Neuronal stem cell (in vitro differentiated cells): ENCODE data around the gene GRIK4.

Source experiments
- DNase-seq: peaks from one replicate; pipeline ENCODE4 v3.0.0-alpha.2; 2013; ENCODE audit warnings: low spot score
- H2AFZ ChIP-seq: one replicate; pipeline ENCODE4 v1.6.1; 2013; ENCODE audit warnings: mild to moderate bottlenecking, low read length, inconsistent platforms
- H2AK5ac ChIP-seq: 2 replicates; pipeline ENCODE4 v1.6.1; 2013; ENCODE audit warnings: low read depth, mild to moderate bottlenecking, inconsistent platforms, low read length, moderate library complexity, mixed read lengths
- H2BK120ac ChIP-seq: 2 replicates; pipeline ENCODE4 v1.6.1; 2013; ENCODE audit warnings: low read depth, mild to moderate bottlenecking, inconsistent platforms, low read length, moderate library complexity, mixed read lengths
- H2BK12ac ChIP-seq: one replicate; pipeline ENCODE4 v1.6.1; 2013; ENCODE audit warnings: low read length, inconsistent platforms
- H2BK15ac ChIP-seq: 2 replicates; pipeline ENCODE4 v1.6.1; 2013; ENCODE audit warnings: mild to moderate bottlenecking, low read length, inconsistent platforms, mixed read lengths
- H2BK5ac ChIP-seq: one replicate; pipeline ENCODE4 v1.6.1; 2013; ENCODE audit warnings: inconsistent platforms, mild to moderate bottlenecking, low read length, moderate library complexity
- H3K14ac ChIP-seq: one replicate; pipeline ENCODE4 v1.6.1; 2013; ENCODE audit warnings: low read length, inconsistent platforms
- H3K18ac ChIP-seq: 2 replicates; pipeline ENCODE4 v1.6.1; 2013; ENCODE audit warnings: low read length, inconsistent platforms
- H3K23ac ChIP-seq: 2 replicates; pipeline ENCODE4 v1.6.1; 2013; ENCODE audit warnings: low read depth, mild to moderate bottlenecking, mixed read lengths, low read length, inconsistent platforms; ENCODE audit not compliant: poor library complexity
- H3K27ac ChIP-seq: replicated peaks from 3 replicates; pipeline ENCODE4 v1.5.1; 2013; ENCODE audit warnings: low read length, inconsistent platforms
- H3K27me3 ChIP-seq, 3 experiments: 2 replicates each; pipeline ENCODE4 v1.6.1; 2013; ENCODE audit warnings: low read length in 3 of 3, mild to moderate bottlenecking in 2 of 3, inconsistent platforms in 1 of 3, low read depth in 1 of 3, mixed read lengths in 1 of 3, moderate library complexity in 1 of 3; ENCODE audit not compliant: control insufficient read depth in 3 of 3, insufficient read depth in 3 of 3
- H3K36me3 ChIP-seq, 2 donors: replicated peaks in 1 of 2; 2 replicates each; pipeline ENCODE4 v1.6.1; 2013; ENCODE audit warnings: low read length in 2 of 2; ENCODE audit not compliant: control insufficient read depth in 2 of 2, insufficient read depth in 2 of 2
- H3K4ac ChIP-seq: 2 replicates; pipeline ENCODE4 v1.6.1; 2013; ENCODE audit warnings: inconsistent platforms, mild to moderate bottlenecking, low read length, moderate library complexity
- H3K4me1 ChIP-seq, 2 donors: 1 replicate in 1 of 2; 2 replicates in 1 of 2; pipeline ENCODE4 v1.6.1; 2013; ENCODE audit warnings: low read length in 2 of 2, low read depth in 1 of 2; ENCODE audit not compliant: control insufficient read depth in 2 of 2, insufficient read depth in 1 of 2
- H3K4me2 ChIP-seq: one replicate; pipeline ENCODE4 v1.6.1; 2013; ENCODE audit warnings: mild to moderate bottlenecking, low read length, inconsistent platforms; ENCODE audit not compliant: insufficient read depth, poor library complexity, severe bottlenecking
- H3K4me3 ChIP-seq, 2 donors: 2 replicates each; pipeline ENCODE4 v1.5.1; 2013; ENCODE audit warnings: low read length in 2 of 2, mild to moderate bottlenecking in 2 of 2, inconsistent platforms in 1 of 2, moderate library complexity in 1 of 2
- H3K79me1 ChIP-seq: one replicate; pipeline ENCODE4 v1.6.1; 2013; ENCODE audit warnings: low read depth, mild to moderate bottlenecking, inconsistent platforms, low read length, moderate library complexity
- H3K9ac ChIP-seq: one replicate; pipeline ENCODE4 v1.6.1; 2013; ENCODE audit warnings: mild to moderate bottlenecking, low read depth, low read length, inconsistent platforms; ENCODE audit not compliant: poor library complexity
- H3K9me3 ChIP-seq, 2 donors: replicated peaks in 1 of 2; 2 replicates each; pipeline versions ENCODE3 to v1.6.1; 2013; ENCODE audit warnings: low read length in 2 of 2, mild to moderate bottlenecking in 2 of 2, inconsistent platforms in 1 of 2, low read depth in 1 of 2, mixed read lengths in 1 of 2, moderate library complexity in 1 of 2; ENCODE audit not compliant: control insufficient read depth in 2 of 2, insufficient read depth in 1 of 2
- H4K8ac ChIP-seq: one replicate; pipeline ENCODE4 v1.6.1; 2013; ENCODE audit warnings: low read depth, mild to moderate bottlenecking, inconsistent platforms, low read length, moderate library complexity
- H4K91ac ChIP-seq: one replicate; pipeline ENCODE4 v1.6.1; 2013; ENCODE audit warnings: low read length, low read depth, mild to moderate bottlenecking, inconsistent platforms; ENCODE audit not compliant: poor library complexity
- WGBS, 2 donors: extraction: QIAGEN DNeasy Blood & Tissue Kit; methylation state at CpG; one replicate each; pipeline ENCODE4 v1.1.7; 2013; ENCODE audit warnings: missing lambda C conversion rate in 2 of 2, mixed read lengths in 1 of 2; ENCODE audit not compliant: insufficient read length in 2 of 2, insufficient replicate concordance in 1 of 2; ENCODE audit errors: extremely low coverage in 2 of 2; 5-methylcytosine and 5-hydroxymethylcytosine counted together

GRIK4 gene

DNA sequence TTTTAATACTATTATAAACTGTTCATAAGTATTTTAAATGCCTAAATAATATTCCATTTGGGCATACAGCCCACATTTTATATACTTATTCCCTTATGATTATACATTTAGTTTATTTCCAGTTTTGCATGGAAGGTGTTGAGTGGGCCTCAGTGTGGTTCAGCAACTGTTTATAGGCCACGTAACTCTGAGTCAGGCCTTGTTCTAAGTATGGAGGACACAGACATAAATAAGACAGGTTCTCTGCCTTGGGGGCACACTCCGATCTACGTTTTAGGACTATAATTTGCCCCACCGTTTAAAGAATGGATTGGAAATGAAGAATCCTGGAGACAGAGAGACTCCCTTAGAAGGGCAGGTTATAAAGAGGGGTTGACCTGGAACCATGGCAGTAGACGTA lies 300.2 kb downstream of the GRIK4 start:
- Histone ChIP-seq H2BK5ac (no peak overlapping the region), H3K14ac (no peak overlapping the region), H3K27me3 (no peaks in the 10 kb centered on the region), H3K79me1 (no peaks in the 10 kb centered on the region), H3K4me1 (peaks cover 4 to 10% of the 10 kb centered on the region in 2 donors), H3K27ac (no peak overlapping the region), H3K9ac (no peak overlapping the region), H4K8ac (no peak overlapping the region), H2AK5ac (no peak overlapping the region), H3K23ac (no peak overlapping the region), H3K4me3 (no peak overlapping the region), H3K4ac (no peak overlapping the region), H4K91ac (no peak overlapping the region), H2BK15ac (no peak overlapping the region), H2BK12ac (no peak overlapping the region), H2BK120ac (no peak overlapping the region), H3K36me3 (no peaks in the 10 kb centered on the region), H3K18ac (no peak overlapping the region), H3K9me3 (no peaks in the 10 kb centered on the region), H3K4me2 (no peak overlapping the region), H2AFZ (no peak overlapping the region)
- no CpG with 5 or more reads among the region's 5 CpGs for WGBS, 2 donors
- no peak for DNase-seq

DNA sequence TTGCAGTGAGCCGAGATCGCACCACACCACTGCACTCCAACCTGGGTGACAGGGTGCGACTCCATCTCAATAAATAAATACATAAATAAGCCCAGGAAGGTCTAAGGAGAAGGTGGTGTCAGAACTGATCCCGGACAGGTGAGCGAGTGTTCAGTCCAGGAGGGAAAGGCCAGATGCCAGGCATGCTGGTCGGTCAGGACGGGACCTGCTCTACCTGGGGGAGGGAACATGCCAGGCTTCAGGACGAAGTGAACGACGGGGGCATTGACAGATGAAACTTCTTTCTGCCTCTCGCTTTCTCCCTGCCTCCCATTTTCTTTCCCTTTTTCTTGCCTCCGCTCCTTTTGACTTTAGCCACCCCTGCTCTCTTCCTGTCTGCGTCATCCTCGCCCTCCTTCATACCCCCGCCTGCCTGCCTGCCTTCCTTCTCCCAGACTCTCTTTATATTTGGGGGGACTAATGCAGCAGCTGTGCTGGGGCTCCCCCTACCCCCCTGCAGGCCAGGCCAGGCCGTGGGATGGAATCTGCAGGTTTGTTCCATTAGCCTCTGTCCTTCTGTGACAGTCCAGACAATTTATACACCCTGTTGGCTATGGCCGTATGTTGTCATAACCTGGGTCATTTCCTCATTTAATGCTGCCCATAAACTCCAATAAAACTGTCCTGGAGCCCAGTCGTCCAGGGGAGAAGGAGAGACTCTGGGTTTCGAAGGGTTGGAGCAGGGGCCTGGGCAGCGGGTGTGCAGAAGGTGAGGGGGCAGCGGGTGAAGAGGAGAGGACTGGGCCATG lies 303.2 kb downstream of the GRIK4 start:
- Histone ChIP-seq H3K4me3 (no peak overlapping the region), H2AK5ac (peak overlapping the region; percentile 19), H3K9me3 (no peaks in the 10 kb centered on the region), H2AFZ (no peak overlapping the region), H3K23ac (peak overlapping the region; percentile 38), H3K27ac (no peak overlapping the region), H3K27me3 (no peaks in the 10 kb centered on the region), H3K18ac (peak overlapping the region; percentile 32), H3K36me3 (no peaks in the 10 kb centered on the region), H3K9ac (no peak overlapping the region), H2BK120ac (no peak overlapping the region), H4K91ac (no peak overlapping the region), H3K4me1 (peaks cover 0 to 4% of the 10 kb centered on the region in 2 donors), H3K79me1 (no peaks in the 10 kb centered on the region), H2BK5ac (no peak overlapping the region), H3K4ac (no peak overlapping the region), H2BK12ac (no peak overlapping the region), H4K8ac (no peak overlapping the region), H3K4me2 (no peak overlapping the region), H3K14ac (no peak overlapping the region), H2BK15ac (no peak overlapping the region)
- DNase-seq, result no peak
- no CpG with 5 or more reads among the region's 21 CpGs for WGBS, 2 donors

DNA sequence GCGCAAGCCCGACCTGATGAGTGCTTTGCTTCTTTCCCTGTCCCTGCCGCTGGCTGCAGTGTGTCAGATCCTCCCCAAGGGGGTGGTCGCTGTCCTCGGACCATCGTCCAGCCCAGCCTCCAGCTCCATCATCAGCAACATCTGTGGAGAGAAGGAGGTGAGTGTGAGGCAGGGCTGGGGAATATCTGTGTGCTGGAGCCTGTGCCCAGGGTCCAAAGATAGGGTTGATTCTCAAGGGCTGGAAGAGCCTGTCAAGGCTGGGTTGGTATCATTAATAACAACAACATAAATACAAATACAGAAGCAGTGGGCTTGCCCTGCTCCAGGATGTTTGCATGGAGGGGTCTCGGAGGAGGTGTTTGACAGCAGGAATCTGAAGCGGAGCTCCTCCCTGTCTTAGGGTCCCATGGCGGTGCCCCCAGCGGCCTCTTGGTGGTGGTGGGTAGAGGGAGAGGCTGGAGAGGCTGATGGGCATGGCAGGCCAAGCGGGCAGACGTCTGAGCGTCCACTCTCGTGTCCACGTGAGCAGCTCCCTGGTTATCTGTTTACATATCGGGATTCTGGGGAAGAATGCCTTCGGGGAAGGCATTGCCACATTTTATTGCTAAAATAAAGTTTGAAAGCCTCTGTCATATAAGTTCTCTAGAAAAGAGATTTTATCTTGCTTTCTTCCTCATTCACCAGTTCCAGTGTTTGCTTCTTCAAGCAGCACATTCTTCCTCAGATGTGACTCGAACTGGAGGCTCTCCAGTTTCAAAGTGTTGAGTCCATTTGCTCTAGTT lies 304.0 kb downstream of the GRIK4 start:
- Histone ChIP-seq H4K91ac (no peak overlapping the region), H3K4ac (no peak overlapping the region), H3K4me1 (peaks cover 0 to 4% of the 10 kb centered on the region in 2 donors), H2BK120ac (no peak overlapping the region), H3K27ac (no peak overlapping the region), H2AFZ (no peak overlapping the region), H3K9me3 (no peaks in the 10 kb centered on the region), H3K14ac (no peak overlapping the region), H3K79me1 (no peaks in the 10 kb centered on the region), H3K4me3 (peak overlapping the region in 1 of 2 donors; percentile 22), H2BK15ac (no peak overlapping the region), H3K9ac (no peak overlapping the region), H2BK5ac (no peak overlapping the region), H3K36me3 (no peaks in the 10 kb centered on the region), H3K18ac (peak overlapping the region; percentile 18), H2BK12ac (no peak overlapping the region), H2AK5ac (peak overlapping the region; percentile 19), H4K8ac (no peak overlapping the region), H3K27me3 (no peaks in the 10 kb centered on the region), H3K23ac (peak overlapping the region; percentile 38), H3K4me2 (no peak overlapping the region)
- WGBS, 2 donors, result no CpG with 5 or more reads among the region's 18 CpGs
- DNase-seq, result no peak

DNA sequence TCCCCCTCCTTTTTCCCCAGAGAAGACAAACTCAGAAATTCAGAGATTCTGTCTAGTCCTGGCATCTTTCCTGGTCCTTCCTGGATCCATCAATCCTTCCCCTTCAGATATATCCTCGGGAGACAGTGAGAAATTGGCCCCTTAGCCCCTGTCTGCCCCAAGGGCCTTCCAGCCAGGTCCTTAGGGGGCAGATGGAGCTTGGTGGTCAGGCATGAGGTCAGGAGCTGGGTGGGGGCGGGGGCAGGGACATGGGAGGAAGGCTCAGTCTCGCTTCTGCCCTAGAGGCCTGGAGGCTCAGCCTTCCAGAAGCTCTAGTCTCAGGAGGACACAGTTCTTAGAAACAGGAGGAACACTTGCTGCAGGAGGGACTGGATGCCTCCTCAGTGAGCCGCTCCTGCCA lies 304.6 kb downstream of the GRIK4 start:
- H3K27me3 ChIP-seq, result no peaks in the 10 kb centered on the region

More for the DNA sequence above, 304.6 kb downstream of the GRIK4 start:
- Histone ChIP-seq H3K23ac (no peak overlapping the region), H3K9me3 (no peaks in the 10 kb centered on the region), H2AK5ac (no peak overlapping the region), H3K9ac (no peak overlapping the region), H2AFZ (no peak overlapping the region), H4K91ac (no peak overlapping the region), H2BK12ac (no peak overlapping the region), H3K4me2 (no peak overlapping the region), H2BK15ac (no peak overlapping the region), H3K4me3 (no peak overlapping the region), H3K14ac (no peak overlapping the region), H3K18ac (no peak overlapping the region), H3K79me1 (no peaks in the 10 kb centered on the region), H4K8ac (no peak overlapping the region), H3K4ac (no peak overlapping the region), H3K27ac (no peak overlapping the region), H3K36me3 (no peaks in the 10 kb centered on the region), H3K4me1 (peaks cover 0 to 4% of the 10 kb centered on the region in 2 donors), H2BK5ac (no peak overlapping the region), H2BK120ac (no peak overlapping the region)
- WGBS, 2 donors, result no CpG with 5 or more reads among the region's 4 CpGs
- no peak for DNase-seq
